ENCODE measurements around the gene CD1D. TPM values are rescaled to one million over a fixed set of nuclear protein-coding genes. Genes with fewer than 3 reads are reported as not detected.
"Not testable (repeated sequence)": the region's sequence is repeated elsewhere in the genome, so short reads cannot be mapped to it uniquely, and the experiment has no call there.

The CD1D gene
- total and polyA plus RNA-seq, 3 donors from 2014 or later, result 2.5 to 6.6 (median 3.1) TPM

- H3K27me3 ChIP-seq, result no peaks in the 10 kb centered on the region
- H3K9me3 ChIP-seq, result no peaks in the 10 kb centered on the region
- H3K36me3 ChIP-seq (ENCODE audit: low read depth, missing control alignments), result no peaks in the 10 kb centered on the region
- H3K4me1 ChIP-seq, result no peaks in the 10 kb centered on the region
- no peak overlapping the region for H3K4me3 ChIP-seq
- DNase-seq, result no peak
- intact Hi-C loops (cut with DNase I; ENCODE audit: low total_unique reads), result no loop called here
- H3K27ac ChIP-seq, result no peak overlapping the region
- no peak for TF ChIP-seq CTCF (IDR thresholded peaks at IDR 0.05)
- TF ChIP-seq POLR2A (IDR thresholded peaks at IDR 0.05), result no peak
- WGBS, 2 donors, result 85 to 91% methylated on average over 1 of the region's 1 CpG
These were observed 28.0 kb downstream of the CD1D start for GRCh38 chr1:158208586-158209116.

- Histone ChIP-seq H3K27ac (no peak overlapping the region), H3K27me3 (no peaks in the 10 kb centered on the region), H3K4me1 (no peaks in the 10 kb centered on the region), H3K9me3 (no peaks in the 10 kb centered on the region), H3K4me3 (no peak overlapping the region), H3K36me3 (ENCODE audit: low read depth, missing control alignments) (no peaks in the 10 kb centered on the region)
- 76% methylated on average over 10 of the region's 10 CpGs; no CpG with 5 or more reads in 1 of the 2 donors for WGBS, 2 donors
- intact Hi-C loops (cut with DNase I; ENCODE audit: low total_unique reads), result no loop called here
- no peak for DNase-seq
- no peak for TF ChIP-seq CTCF (IDR thresholded peaks at IDR 0.05)
- no peak for TF ChIP-seq POLR2A (IDR thresholded peaks at IDR 0.05)
These were observed 31.6 kb downstream of the CD1D start for GRCh38 chr1:158212320-158212719.

- H3K27ac ChIP-seq; intact Hi-C loops (cut with DNase I; ENCODE audit: low total_unique reads); DNase-seq; H3K4me1 ChIP-seq; H3K27me3 ChIP-seq; H3K9me3 ChIP-seq; H3K4me3 ChIP-seq; H3K36me3 ChIP-seq (ENCODE audit: low read depth, missing control alignments): not testable (repeated sequence)
These were observed 42.8 kb downstream of the CD1D start for GRCh38 chr1:158223445-158223844.

- H3K9me3 ChIP-seq, result no peaks in the 10 kb centered on the region
- H3K36me3 ChIP-seq (ENCODE audit: low read depth, missing control alignments), result no peaks in the 10 kb centered on the region
- TF ChIP-seq CTCF (IDR thresholded peaks at IDR 0.05) (no peak), POLR2A (IDR thresholded peaks at IDR 0.05) (no peak)
- intact Hi-C loops (cut with DNase I; ENCODE audit: low total_unique reads), result no loop called here
- DNase-seq, result no peak
- 63 to 67% methylated on average over 1 to 2 of the region's 2 CpGs for WGBS, 2 donors
- peak overlapping the region; percentile 72 to 80 for H3K27ac ChIP-seq
- H3K4me1 ChIP-seq, result peaks cover 13% of the 10 kb centered on the region
- H3K4me3 ChIP-seq, result no peak overlapping the region
- no peaks in the 10 kb centered on the region for H3K27me3 ChIP-seq
These were observed 47.4 kb downstream of the CD1D start for GRCh38 chr1:158227904-158228623.

Other genes with a start within 250 kb of the CD1D start
- gene KIRREL1, start 187.2 kb upstream of the CD1D start, total RNA-seq, result 10 to 100 TPM; 19.9 to 31.9 TPM
- 15.5 TPM for gene KIRREL1, start 187.2 kb upstream of the CD1D start, polyA plus RNA-seq (ENCODE audit: insufficient read depth, low read depth, low replicate concordance)
- under 1 TPM; 0.24 to 0.25 TPM for gene CD1A, start 73.5 kb downstream of the CD1D start, total RNA-seq
- not detected for gene CD1A, start 73.5 kb downstream of the CD1D start, polyA plus RNA-seq (ENCODE audit: insufficient read depth, low read depth, low replicate concordance)
- gene CD1C, start 109.0 kb downstream of the CD1D start, total RNA-seq, result 1 to 10 TPM in 1 of 2 donors, not detected in 1; 1.2 TPM
- gene CD1C, start 109.0 kb downstream of the CD1D start, polyA plus RNA-seq (ENCODE audit: insufficient read depth, low read depth, low replicate concordance), result 3.1 TPM
- not detected for gene CD1B, start 150.6 kb downstream of the CD1D start, total RNA-seq
- 0.30 TPM for gene CD1B, start 150.6 kb downstream of the CD1D start, polyA plus RNA-seq (ENCODE audit: insufficient read depth, low read depth, low replicate concordance)
- gene CD1E, start 173.0 kb downstream of the CD1D start, total RNA-seq, result 1 to 10 TPM in 1 of 2 donors, under 1 TPM in 1; 0.16 to 1.3 TPM
- 1.8 TPM for gene CD1E, start 173.0 kb downstream of the CD1D start, polyA plus RNA-seq (ENCODE audit: insufficient read depth, low read depth, low replicate concordance)
- gene OR10T2, start 218.6 kb downstream of the CD1D start, total RNA-seq, result under 1 TPM in 1 of 2 donors, not detected in 1; 0.94 TPM
- gene OR10T2, start 218.6 kb downstream of the CD1D start, polyA plus RNA-seq (ENCODE audit: insufficient read depth, low read depth, low replicate concordance), result not detected
- gene OR10K2, start 245.3 kb downstream of the CD1D start, total RNA-seq, result not detected
- gene OR10K2, start 245.3 kb downstream of the CD1D start, polyA plus RNA-seq (ENCODE audit: insufficient read depth, low read depth, low replicate concordance), result not detected